Mesenchymal stem cell (in vitro differentiated cells and primary cell): ENCODE measurements around the gene UEVLD. TPM values are rescaled to one million over a fixed set of nuclear protein-coding genes. Genes with fewer than 3 reads are reported as not detected.

Experiments
- DNase-seq: peaks from one replicate; pipeline ENCODE4 v3.0.0-alpha.2; 2013
- H2AFZ ChIP-seq: one replicate; pipeline ENCODE4 v1.6.1; 2013; ENCODE audit warnings: low read depth, mild to moderate bottlenecking, control low read depth, inconsistent platforms, low read length, moderate library complexity
- H2AK5ac ChIP-seq: 2 replicates; pipeline ENCODE4 v1.6.1; 2013; ENCODE audit warnings: low read length, moderate library complexity, mild to moderate bottlenecking, inconsistent platforms; ENCODE audit not compliant: severe bottlenecking
- H2BK120ac ChIP-seq: one replicate; pipeline ENCODE4 v1.6.1; 2013; ENCODE audit warnings: low read depth, mild to moderate bottlenecking, inconsistent platforms, low read length, moderate library complexity
- H2BK12ac ChIP-seq, 2 experiments: one replicate each; pipeline ENCODE4 v1.6.1; 2013; ENCODE audit warnings: inconsistent platforms in 2 of 2, low read length in 2 of 2, mild to moderate bottlenecking in 2 of 2, moderate library complexity in 2 of 2, control low read depth in 1 of 2
- H2BK15ac ChIP-seq: one replicate; pipeline ENCODE4 v1.6.1; 2013; ENCODE audit warnings: mild to moderate bottlenecking, low read depth, inconsistent platforms; ENCODE audit not compliant: poor library complexity, severe bottlenecking
- H2BK5ac ChIP-seq: 2 replicates; pipeline ENCODE4 v1.6.1; 2013; ENCODE audit warnings: low read depth, mild to moderate bottlenecking, low read length, control low read depth, inconsistent platforms; ENCODE audit not compliant: poor library complexity, severe bottlenecking
- H3K14ac ChIP-seq, 2 experiments: one replicate each; pipeline ENCODE4 v1.6.1; 2013; ENCODE audit warnings: inconsistent platforms in 2 of 2, low read length in 2 of 2, control low read depth in 1 of 2, mild to moderate bottlenecking in 1 of 2, moderate library complexity in 1 of 2
- H3K18ac ChIP-seq, 2 experiments: one replicate each; pipeline ENCODE4 v1.6.1; 2013; ENCODE audit warnings: inconsistent platforms in 2 of 2, low read length in 2 of 2, control low read depth in 1 of 2, low read depth in 1 of 2, mild to moderate bottlenecking in 1 of 2
- H3K23ac ChIP-seq, 2 experiments: one replicate each; pipeline ENCODE4 v1.6.1; 2013; ENCODE audit warnings: inconsistent platforms in 2 of 2, low read length in 2 of 2, mild to moderate bottlenecking in 2 of 2, moderate library complexity in 2 of 2, control low read depth in 1 of 2
- H3K27ac ChIP-seq: 2 replicates; pipeline ENCODE4 v1.5.1; 2013; ENCODE audit warnings: mild to moderate bottlenecking, moderate library complexity, low read length, control low read depth, inconsistent platforms; ENCODE audit not compliant: poor library complexity, severe bottlenecking
- H3K27me3 ChIP-seq, 2 experiments: 2 replicates each; pipeline versions ENCODE4 v1.6.1 to v1.7.0; 2013; ENCODE audit warnings: low read length in 2 of 2, mild to moderate bottlenecking in 2 of 2, moderate library complexity in 2 of 2, control low read depth in 1 of 2, inconsistent platforms in 1 of 2; ENCODE audit not compliant: control insufficient read depth in 1 of 2, insufficient read depth in 1 of 2
- H3K36me3 ChIP-seq, 2 experiments: 2 replicates each; pipeline versions ENCODE4 v1.6.1 to v1.7.0; 2013; ENCODE audit warnings: low read length in 2 of 2, control low read depth in 1 of 2, inconsistent platforms in 1 of 2, low read depth in 1 of 2, mild to moderate bottlenecking in 1 of 2; ENCODE audit not compliant: insufficient read depth in 2 of 2, control insufficient read depth in 1 of 2
- H3K4ac ChIP-seq, 2 experiments: one replicate each; pipeline ENCODE4 v1.6.1; 2013; ENCODE audit warnings: inconsistent platforms in 2 of 2, low read length in 2 of 2, mild to moderate bottlenecking in 2 of 2, moderate library complexity in 2 of 2, control low read depth in 1 of 2, low read depth in 1 of 2
- H3K4me1 ChIP-seq: 2 replicates; pipeline ENCODE4 v1.6.1; 2013; ENCODE audit warnings: low read depth, low read length, control low read depth; ENCODE audit not compliant: control insufficient read depth, insufficient read depth
- H3K4me2 ChIP-seq: 2 replicates; pipeline ENCODE4 v1.6.1; 2013; ENCODE audit warnings: low read length, mild to moderate bottlenecking, inconsistent platforms; ENCODE audit not compliant: poor library complexity, severe bottlenecking
- H3K4me3 ChIP-seq, 2 experiments: 2 replicates each; pipeline versions ENCODE4 v1.5.1 to v1.7.0; 2013; ENCODE audit warnings: low read length in 2 of 2, mild to moderate bottlenecking in 2 of 2, control low read depth in 1 of 2, low read depth in 1 of 2; ENCODE audit not compliant: insufficient read depth in 1 of 2
- H3K79me1 ChIP-seq: replicated peaks from 2 replicates; pipeline ENCODE4 v1.6.1; 2013; ENCODE audit warnings: mild to moderate bottlenecking, control low read depth, low read length, inconsistent platforms; ENCODE audit not compliant: poor library complexity, severe bottlenecking
- H3K9ac ChIP-seq: 2 replicates; pipeline ENCODE4 v1.7.0; 2013; ENCODE audit warnings: mild to moderate bottlenecking, low read length, moderate library complexity
- H3K9me3 ChIP-seq: 2 replicates; pipeline ENCODE4 v1.7.0; 2013; ENCODE audit warnings: mild to moderate bottlenecking, low read length; ENCODE audit not compliant: control insufficient read depth
- H4K8ac ChIP-seq: one replicate; pipeline ENCODE4 v1.6.1; 2013; ENCODE audit warnings: inconsistent platforms, mild to moderate bottlenecking, low read length, moderate library complexity
- H4K91ac ChIP-seq: one replicate; pipeline ENCODE4 v1.6.1; 2013; ENCODE audit warnings: mild to moderate bottlenecking, low read length, inconsistent platforms
- WGBS: methylation state at CpG from one replicate; pipeline ENCODE4 v1.1.7; 2013; ENCODE audit warnings: mixed read lengths; 5-methylcytosine and 5-hydroxymethylcytosine counted together
- polyA plus RNA-seq, 2 experiments: library from polyadenylated mRNA; stranded (reverse); fragments of 200-250 nt; gene quantifications; one replicate each; pipeline ENCODE4 v1.2.3, GENCODE V29; 2013

UEVLD gene
- polyA plus RNA-seq (2013, experiment 1 of 2): 17.7 TPM
- 18.7 TPM for polyA plus RNA-seq (2013, experiment 2 of 2)

GRCh38 chr11:18588297-18589252 lies at the start of gene UEVLD:
UEVLD (minus strand) TSS chr11:18588734; CDS start chr11:18588654, 80 bp downstream.
- peak within 1 kb of the TSS; percentile 64 to 93 for H3K18ac ChIP-seq
- peak within 1 kb of the TSS; percentile 9 for H2BK120ac ChIP-seq
- peak within 1 kb of the TSS; percentile 88 for H3K9ac ChIP-seq
- peak within 1 kb of the TSS; percentile 95 for H4K8ac ChIP-seq
- peak within 1 kb of the TSS; percentile 59 for H2AFZ ChIP-seq
- H3K27ac ChIP-seq: peak within 1 kb of the TSS; percentile 71
- WGBS: under 1% methylated on average over 50 of the region's 50 CpGs
- peak within 1 kb of the TSS in 1 of 2 experiments; percentile 70 for H3K14ac ChIP-seq
- no peak within 1 kb of the TSS for H2BK5ac ChIP-seq
- H3K4me1 ChIP-seq: peaks cover 6% of the 10 kb centered on the region
- peaks cover 0 to 5% of the 10 kb centered on the region in 2 experiments for H3K36me3 ChIP-seq
- no peaks in the 10 kb centered on the region for H3K9me3 ChIP-seq
- peak within 1 kb of the TSS; percentile 58 to 65 for H3K4ac ChIP-seq
- H4K91ac ChIP-seq: no peak within 1 kb of the TSS
- H3K4me3 ChIP-seq: peak within 1 kb of the TSS; percentile 89 to 96
- DNase-seq: peak; percentile 95
- no peak within 1 kb of the TSS for H2BK15ac ChIP-seq
- peak within 1 kb of the TSS; percentile 59 for H2AK5ac ChIP-seq
- H3K27me3 ChIP-seq: no peaks in the 10 kb centered on the region
- H3K4me2 ChIP-seq: peak within 1 kb of the TSS; percentile 94
- no peak within 1 kb of the TSS for H3K23ac ChIP-seq
- H3K79me1 ChIP-seq: peaks cover 36% of the 10 kb centered on the region
- H2BK12ac ChIP-seq: no peak within 1 kb of the TSS

GRCh38 chr11:18634140-18635032 lies 45.9 kb upstream of the UEVLD start, which contains the start of gene SPTY2D1:
SPTY2D1 (minus strand) TSS chr11:18634342; CDS start chr11:18634257, 85 bp downstream.
- Histone ChIP-seq H2BK120ac (peak within 1 kb of the TSS; percentile 52), H3K14ac (no peak within 1 kb of the TSS), H4K91ac (no peak within 1 kb of the TSS), H3K79me1 (no peaks in the 10 kb centered on the region), H3K36me3 (no peaks in the 10 kb centered on the region), H2BK15ac (peak within 1 kb of the TSS; percentile 98), H2AFZ (peak within 1 kb of the TSS; percentile 79), H2BK5ac (peak within 1 kb of the TSS; percentile 78), H3K27ac (peak within 1 kb of the TSS; percentile 93), H3K23ac (peak within 1 kb of the TSS in 1 of 2 experiments; percentile 14), H3K4ac (peak within 1 kb of the TSS; percentile 1 to 81), H3K4me2 (peak within 1 kb of the TSS; percentile 95), H3K4me3 (peak within 1 kb of the TSS; percentile 65 to 96), H3K18ac (peak within 1 kb of the TSS; percentile 33 to 74), H3K9ac (peak within 1 kb of the TSS; percentile 99), H2AK5ac (no peak within 1 kb of the TSS), H2BK12ac (no peak within 1 kb of the TSS), H3K9me3 (no peaks in the 10 kb centered on the region), H3K4me1 (peaks cover 2% of the 10 kb centered on the region), H4K8ac (peak within 1 kb of the TSS; percentile 84), H3K27me3 (peaks cover 0 to 4% of the 10 kb centered on the region in 2 experiments)
- under 1% methylated on average over 59 of the region's 60 CpGs for WGBS
- peak; percentile 100 for DNase-seq

- Histone ChIP-seq H3K14ac (no peak overlapping the region), H3K4me1 (peaks cover 4% of the 10 kb centered on the region), H2BK120ac (peak overlapping the region; percentile 52), H3K79me1 (no peaks in the 10 kb centered on the region), H3K9me3 (no peaks in the 10 kb centered on the region), H3K4ac (peak overlapping the region in 1 of 2 experiments; percentile 81), H4K91ac (no peak overlapping the region), H3K4me3 (peak overlapping the region; percentile 64 to 96), H2BK12ac (no peak overlapping the region), H2BK5ac (no peak overlapping the region), H3K4me2 (peak overlapping the region; percentile 95), H3K27ac (peak overlapping the region; percentile 56), H2BK15ac (no peak overlapping the region), H3K23ac (no peak overlapping the region), H2AFZ (no peak overlapping the region), H3K27me3 (peaks cover 0 to 4% of the 10 kb centered on the region in 2 experiments), H3K18ac (peak overlapping the region in 1 of 2 experiments; percentile 6), H2AK5ac (no peak overlapping the region), H4K8ac (peak overlapping the region; percentile 20), H3K36me3 (no peaks in the 10 kb centered on the region), H3K9ac (peak overlapping the region; percentile 99)
- DNase-seq: peak; percentile 18
- 15% methylated on average over 30 of the region's 31 CpGs for WGBS
Measured at GRCh38 chr11:18633256-18634139, 45.0 kb upstream of the UEVLD start.
